ENCODE measurements around the gene ING2. TPM values are rescaled to one million over a fixed set of nuclear protein-coding genes. Genes with fewer than 3 reads are reported as not detected.

The ING2 gene
- total RNA-seq, 4 donors from 2014 or later: 15.4 to 16.9 TPM; not detected in 2

- H3K36me3 ChIP-seq: no peaks in the 10 kb centered on the region
- in situ Hi-C loops (cut with MboI; ENCODE audit: low pct_ligation_motif_present in 1 of 4, low pct_unique_long_range_greater_than_20kb in 1 of 4, low sequenced_read_pairs in 3 of 4): loop anchor here in 1 of 4 donors (10.0 kb wide), 1 partner anchor 151 kb away; the partner anchor contains the start of genes RWDD4 and TRAPPC11
- WGBS, 2 donors (ENCODE audit: low coverage in 1 of 2): 0% methylated on average over 46 of the region's 106 CpGs; no CpG with 5 or more reads in 1 of the 2 donors
- peak overlapping the region; percentile 93 to 98 (median 97) for H3K27ac ChIP-seq
- H3K4me3 ChIP-seq: peak overlapping the region; percentile 70 to 91 (median 82)
- H3K4me1 ChIP-seq: peaks cover 13 to 36% (median 21%) of the 10 kb centered on the region in 4 donors
- H3K27me3 ChIP-seq: no peaks in the 10 kb centered on the region
- TF ChIP-seq EP300 (IDR thresholded peaks at IDR 0.05; ENCODE audit: low read depth) (no peak), CTCF (IDR thresholded peaks at IDR 0.05) (peak in 2 of 5 experiments; percentile 36 to 50), POLR2A (IDR thresholded peaks at IDR 0.05) (peak; percentile 84), POLR2AphosphoS5 (IDR thresholded peaks at IDR 0.05) (peak; percentile 82 to 85 (median 82))
- intact Hi-C loops (cut with DNase I; ENCODE audit: low total_unique reads): loop anchor here (2.0 kb wide), 2 partner anchors 59 to 155 kb away; partner anchors contain the start of genes CDKN2AIP, RWDD4 and TRAPPC11
- DNase-seq: peak; percentile 99
- no peaks in the 10 kb centered on the region for H3K9me3 ChIP-seq
Measured at GRCh38 chr4:183504064-183504929, 561 bp upstream of the ING2 start.

GRCh38 chr4:183505611-183506388 lies 942 bp downstream of the ING2 start:
- peak; percentile 88 for DNase-seq
- Histone ChIP-seq H3K4me3 (peak overlapping the region; percentile 70 to 91 (median 82)), H3K4me1 (peaks cover 13 to 36% (median 21%) of the 10 kb centered on the region in 4 donors), H3K27me3 (no peaks in the 10 kb centered on the region), H3K36me3 (peaks cover 0 to 6% (median 0%) of the 10 kb centered on the region in 4 donors), H3K27ac (peak overlapping the region; percentile 93 to 98 (median 97)), H3K9me3 (no peaks in the 10 kb centered on the region)
- intact Hi-C loops (cut with DNase I; ENCODE audit: low total_unique reads): loop anchor here (2.0 kb wide), 2 partner anchors 61 to 153 kb away; partner anchors contain the start of genes CDKN2AIP, RWDD4 and TRAPPC11
- TF ChIP-seq CTCF (IDR thresholded peaks at IDR 0.05): peak in 2 of 5 experiments; percentile 11 to 44
- peak; percentile 89 for TF ChIP-seq POLR2A (IDR thresholded peaks at IDR 0.05)
- peak; percentile 73 to 95 (median 91) for TF ChIP-seq POLR2AphosphoS5 (IDR thresholded peaks at IDR 0.05)
- peak; percentile 39 for TF ChIP-seq EP300 (IDR thresholded peaks at IDR 0.05; ENCODE audit: low read depth)
- WGBS, 2 donors (ENCODE audit: low coverage in 1 of 2): 0% methylated on average over 39 of the region's 80 CpGs; no CpG with 5 or more reads in 1 of the 2 donors
- in situ Hi-C loops (cut with MboI; ENCODE audit: low pct_ligation_motif_present in 1 of 4, low pct_unique_long_range_greater_than_20kb in 1 of 4, low sequenced_read_pairs in 3 of 4): loop anchor here in 1 of 4 donors (10.0 kb wide), 1 partner anchor 149 kb away; the partner anchor contains the start of genes RWDD4 and TRAPPC11

DNA sequence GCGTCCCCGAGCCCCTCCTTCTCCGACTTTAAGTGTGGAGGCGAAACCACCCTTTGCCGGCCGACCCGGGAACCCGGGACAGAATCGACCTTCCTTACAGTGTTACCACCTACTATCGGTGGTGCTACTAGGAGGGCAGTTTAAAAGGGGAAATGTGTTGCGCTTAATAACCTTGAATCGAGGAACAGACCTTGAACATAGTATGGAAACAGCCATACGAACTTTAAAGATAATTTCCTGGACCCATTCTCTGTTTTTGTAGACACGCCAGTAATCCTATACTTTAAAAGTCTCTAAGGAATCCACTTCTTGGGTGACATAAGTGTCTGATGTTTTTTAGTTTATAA lies 1.5 kb downstream of the ING2 start:
- WGBS, 2 donors (ENCODE audit: low coverage in 1 of 2): 0% methylated on average over 3 to 14 of the region's 14 CpGs

More for the DNA sequence above, 1.5 kb downstream of the ING2 start:
- TF ChIP-seq POLR2A (IDR thresholded peaks at IDR 0.05): no peak
- TF ChIP-seq CTCF (IDR thresholded peaks at IDR 0.05): no peak
- no peak for TF ChIP-seq POLR2AphosphoS5 (IDR thresholded peaks at IDR 0.05)
- TF ChIP-seq EP300 (IDR thresholded peaks at IDR 0.05; ENCODE audit: low read depth): no peak
- no peak for DNase-seq
- Histone ChIP-seq H3K27me3 (no peaks in the 10 kb centered on the region), H3K4me1 (peaks cover 13 to 36% (median 21%) of the 10 kb centered on the region in 4 donors), H3K4me3 (peak overlapping the region; percentile 70 to 91 (median 82)), H3K27ac (peak overlapping the region; percentile 93 to 98 (median 97)), H3K36me3 (peaks cover 0 to 12% (median 0%) of the 10 kb centered on the region in 4 donors), H3K9me3 (no peaks in the 10 kb centered on the region)
- in situ Hi-C loops (cut with MboI; ENCODE audit: low pct_ligation_motif_present in 1 of 4, low pct_unique_long_range_greater_than_20kb in 1 of 4, low sequenced_read_pairs in 3 of 4) (loop anchor here in 1 of 4 donors (10.0 kb wide), 1 partner anchor 148 kb away; the partner anchor contains the start of genes RWDD4 and TRAPPC11), intact Hi-C loops (cut with DNase I; ENCODE audit: low total_unique reads) (no loop called here)

Measured in transverse colon (tissue), 4 donors.